Measurements from ENCODE around the gene FAM135A. TPM values are rescaled to one million over a fixed set of nuclear protein-coding genes. Genes with fewer than 3 reads are reported as not detected.

The FAM135A gene
- total RNA-seq, 4 donors from 2014 or later = 17.1 to 99.5 (median 35.8) TPM

GRCh38 chr6:70409216-70409615 is 4.1 kb upstream of the FAM135A start:
- Histone ChIP-seq H3K9me3 (no peaks in the 10 kb centered on the region), H3K36me3 (no peaks in the 10 kb centered on the region), H3K4me3 (no peak overlapping the region), H3K4me1 (no peaks in the 10 kb centered on the region), H3K27ac (no peak overlapping the region), H3K27me3 (no peaks in the 10 kb centered on the region)
- no peak for TF ChIP-seq POLR2A (IDR thresholded peaks at IDR 0.05)
- TF ChIP-seq, protein P1, sequence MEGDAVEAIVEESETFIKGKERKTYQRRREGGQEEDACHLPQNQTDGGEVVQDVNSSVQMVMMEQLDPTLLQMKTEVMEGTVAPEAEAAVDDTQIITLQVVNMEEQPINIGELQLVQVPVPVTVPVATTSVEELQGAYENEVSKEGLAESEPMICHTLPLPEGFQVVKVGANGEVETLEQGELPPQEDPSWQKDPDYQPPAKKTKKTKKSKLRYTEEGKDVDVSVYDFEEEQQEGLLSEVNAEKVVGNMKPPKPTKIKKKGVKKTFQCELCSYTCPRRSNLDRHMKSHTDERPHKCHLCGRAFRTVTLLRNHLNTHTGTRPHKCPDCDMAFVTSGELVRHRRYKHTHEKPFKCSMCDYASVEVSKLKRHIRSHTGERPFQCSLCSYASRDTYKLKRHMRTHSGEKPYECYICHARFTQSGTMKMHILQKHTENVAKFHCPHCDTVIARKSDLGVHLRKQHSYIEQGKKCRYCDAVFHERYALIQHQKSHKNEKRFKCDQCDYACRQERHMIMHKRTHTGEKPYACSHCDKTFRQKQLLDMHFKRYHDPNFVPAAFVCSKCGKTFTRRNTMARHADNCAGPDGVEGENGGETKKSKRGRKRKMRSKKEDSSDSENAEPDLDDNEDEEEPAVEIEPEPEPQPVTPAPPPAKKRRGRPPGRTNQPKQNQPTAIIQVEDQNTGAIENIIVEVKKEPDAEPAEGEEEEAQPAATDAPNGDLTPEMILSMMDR (IDR thresholded peaks at IDR 0.05) = no peak
- no peak for DNase-seq
- intact Hi-C loops (cut with DNase I; ENCODE audit: low total_unique reads) = no loop called here

- intact Hi-C loops (cut with DNase I; ENCODE audit: low total_unique reads) = no loop called here
- H3K27me3 ChIP-seq = no peaks in the 10 kb centered on the region
- no peaks in the 10 kb centered on the region for H3K36me3 ChIP-seq
- TF ChIP-seq, protein P1 (IDR thresholded peaks at IDR 0.05) = no peak
- no peak for TF ChIP-seq POLR2A (IDR thresholded peaks at IDR 0.05)
- peaks cover 3 to 4% of the 10 kb centered on the region in 2 donors for H3K4me1 ChIP-seq
- no peak for DNase-seq
- H3K4me3 ChIP-seq = no peak overlapping the region
- H3K27ac ChIP-seq = no peak overlapping the region
- H3K9me3 ChIP-seq = no peaks in the 10 kb centered on the region
Observed at GRCh38 chr6:70411542-70412251, 1.6 kb upstream of the FAM135A start.

GRCh38 chr6:70412252-70413113 is 825 bp upstream of the FAM135A start:
- DNase-seq = no peak
- TF ChIP-seq, protein P1 (IDR thresholded peaks at IDR 0.05) = no peak
- TF ChIP-seq POLR2A (IDR thresholded peaks at IDR 0.05) = no peak
- H3K4me1 ChIP-seq = peaks cover 3 to 4% of the 10 kb centered on the region in 2 donors
- peak overlapping the region; percentile 76 to 87 for H3K4me3 ChIP-seq
- H3K27ac ChIP-seq = peak overlapping the region; percentile 93 to 94
- no peaks in the 10 kb centered on the region for H3K27me3 ChIP-seq
- H3K36me3 ChIP-seq = no peaks in the 10 kb centered on the region
- intact Hi-C loops (cut with DNase I; ENCODE audit: low total_unique reads) = no loop called here
- H3K9me3 ChIP-seq = no peaks in the 10 kb centered on the region

- Histone ChIP-seq H3K4me1 (peaks cover 3 to 4% of the 10 kb centered on the region in 2 donors), H3K36me3 (no peaks in the 10 kb centered on the region), H3K27ac (peak overlapping the region; percentile 93 to 94), H3K4me3 (peak overlapping the region; percentile 76 to 87), H3K9me3 (no peaks in the 10 kb centered on the region), H3K27me3 (no peaks in the 10 kb centered on the region)
- DNase-seq = peak in 1 of 2 donors; percentile 27
- intact Hi-C loops (cut with DNase I; ENCODE audit: low total_unique reads) = no loop called here
- TF ChIP-seq, protein P1 (IDR thresholded peaks at IDR 0.05) = no peak
- TF ChIP-seq POLR2A (IDR thresholded peaks at IDR 0.05) = no peak
Observed at GRCh38 chr6:70413992-70414494, 735 bp downstream of the FAM135A start.

- TF ChIP-seq, protein P1 (IDR thresholded peaks at IDR 0.05) = no peak
- TF ChIP-seq POLR2A (IDR thresholded peaks at IDR 0.05) = no peak
- intact Hi-C loops (cut with DNase I; ENCODE audit: low total_unique reads) = no loop called here
Observed at GRCh38 chr6:70414813-70415212, 1.5 kb downstream of the FAM135A start.

More at GRCh38 chr6:70414813-70415212, 1.5 kb downstream of the FAM135A start:
- Histone ChIP-seq H3K27me3 (no peaks in the 10 kb centered on the region), H3K4me3 (peak overlapping the region in 1 of 2 donors; percentile 76), H3K4me1 (peaks cover 3 to 4% of the 10 kb centered on the region in 2 donors), H3K9me3 (no peaks in the 10 kb centered on the region), H3K27ac (peak overlapping the region; percentile 93 to 94), H3K36me3 (no peaks in the 10 kb centered on the region)
- DNase-seq = no peak

All from uterus (tissue), 4 donors.